ENCODE measurements around the gene ADAMTSL3.

Gene ADAMTSL3

DNA sequence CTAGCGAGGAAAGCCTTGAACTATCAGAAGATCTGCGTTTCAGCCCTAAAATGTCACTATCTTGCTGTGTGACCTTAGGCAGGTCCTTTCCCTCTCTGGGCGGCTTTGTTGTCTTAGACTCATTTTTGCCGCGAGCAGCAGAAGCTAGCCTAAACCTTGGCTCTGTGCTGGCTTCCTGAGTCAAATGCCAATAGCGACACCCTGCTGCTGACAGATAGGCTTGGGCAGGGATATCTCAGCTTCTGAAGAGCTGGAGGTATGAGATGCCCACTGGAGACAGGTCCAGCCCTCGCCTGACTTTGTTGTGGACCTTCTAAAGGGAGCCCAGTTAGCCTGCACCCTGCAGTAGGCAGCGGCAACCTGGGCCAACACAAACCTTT is 1.3 kb downstream of the ADAMTSL3 start:
- DNase-seq, result no peak

DNA sequence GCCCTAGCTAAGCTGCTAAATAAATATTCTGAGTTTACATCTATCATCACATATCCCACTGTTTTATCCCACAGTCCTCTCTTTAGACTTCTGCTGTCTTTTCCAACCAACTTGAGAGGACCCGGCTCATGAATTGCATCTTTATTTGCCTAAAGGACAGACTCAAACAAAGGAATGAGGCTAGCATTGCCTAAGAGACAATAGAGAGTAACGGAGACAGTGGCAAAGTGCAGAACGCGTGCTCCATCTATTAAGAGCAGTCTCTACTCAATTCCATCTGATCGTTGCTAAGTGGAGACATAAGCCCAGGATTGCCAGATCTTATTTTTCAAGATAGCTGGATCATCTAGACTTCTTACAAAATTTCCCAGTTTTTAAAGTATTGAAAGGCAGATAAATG is 2.3 kb downstream of the ADAMTSL3 start:
- no peak for DNase-seq

DNA sequence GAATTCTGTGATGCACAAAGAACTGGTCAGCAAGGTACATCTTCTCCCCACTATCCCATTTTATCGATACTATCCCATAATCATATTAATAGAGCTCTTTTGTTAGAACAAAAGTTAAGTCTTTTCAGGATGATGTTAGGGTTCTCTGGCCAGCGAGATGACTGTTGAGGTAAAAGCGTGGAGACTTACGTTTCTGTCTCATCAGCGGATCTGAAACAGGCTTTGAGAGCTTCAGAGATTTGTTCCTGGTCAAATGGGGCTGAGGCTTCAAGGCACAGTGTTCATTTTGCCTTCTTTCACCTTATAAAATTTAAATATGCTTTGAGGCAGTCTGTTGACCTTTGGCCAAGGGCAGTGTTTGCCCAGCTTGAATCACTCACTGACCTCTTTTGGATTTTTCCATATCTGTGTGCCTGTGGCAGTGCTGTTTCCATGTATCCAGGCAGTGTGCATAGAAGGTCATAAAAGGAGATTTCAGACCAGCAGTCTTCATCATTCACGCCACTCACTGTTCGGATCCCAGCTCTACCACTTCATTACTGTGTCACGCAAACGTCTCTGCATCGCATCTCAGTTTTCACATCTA is 3.1 kb downstream of the ADAMTSL3 start:
- DNase-seq, result no peak

DNA sequence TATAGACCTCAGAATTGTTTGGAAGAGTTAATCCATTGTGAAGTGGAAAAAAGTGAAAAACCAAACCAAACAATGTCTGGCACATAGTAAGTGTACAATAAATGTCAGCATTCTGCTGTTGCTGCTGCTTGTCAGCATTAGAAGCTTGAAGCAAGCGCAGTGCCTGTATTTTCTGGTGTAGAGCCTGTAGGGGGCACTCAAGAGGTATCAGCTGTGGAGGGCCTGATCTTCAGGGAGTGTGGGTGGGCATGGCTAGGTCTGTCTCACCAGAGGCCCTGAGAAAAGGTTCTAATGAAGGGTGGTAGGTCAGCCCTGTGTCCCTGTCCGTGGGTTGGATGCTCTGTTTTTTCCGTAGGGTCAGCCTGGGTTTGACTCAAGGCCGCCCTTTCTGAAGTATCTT is 3.6 kb downstream of the ADAMTSL3 start:
- DNase-seq, result no peak

DNA sequence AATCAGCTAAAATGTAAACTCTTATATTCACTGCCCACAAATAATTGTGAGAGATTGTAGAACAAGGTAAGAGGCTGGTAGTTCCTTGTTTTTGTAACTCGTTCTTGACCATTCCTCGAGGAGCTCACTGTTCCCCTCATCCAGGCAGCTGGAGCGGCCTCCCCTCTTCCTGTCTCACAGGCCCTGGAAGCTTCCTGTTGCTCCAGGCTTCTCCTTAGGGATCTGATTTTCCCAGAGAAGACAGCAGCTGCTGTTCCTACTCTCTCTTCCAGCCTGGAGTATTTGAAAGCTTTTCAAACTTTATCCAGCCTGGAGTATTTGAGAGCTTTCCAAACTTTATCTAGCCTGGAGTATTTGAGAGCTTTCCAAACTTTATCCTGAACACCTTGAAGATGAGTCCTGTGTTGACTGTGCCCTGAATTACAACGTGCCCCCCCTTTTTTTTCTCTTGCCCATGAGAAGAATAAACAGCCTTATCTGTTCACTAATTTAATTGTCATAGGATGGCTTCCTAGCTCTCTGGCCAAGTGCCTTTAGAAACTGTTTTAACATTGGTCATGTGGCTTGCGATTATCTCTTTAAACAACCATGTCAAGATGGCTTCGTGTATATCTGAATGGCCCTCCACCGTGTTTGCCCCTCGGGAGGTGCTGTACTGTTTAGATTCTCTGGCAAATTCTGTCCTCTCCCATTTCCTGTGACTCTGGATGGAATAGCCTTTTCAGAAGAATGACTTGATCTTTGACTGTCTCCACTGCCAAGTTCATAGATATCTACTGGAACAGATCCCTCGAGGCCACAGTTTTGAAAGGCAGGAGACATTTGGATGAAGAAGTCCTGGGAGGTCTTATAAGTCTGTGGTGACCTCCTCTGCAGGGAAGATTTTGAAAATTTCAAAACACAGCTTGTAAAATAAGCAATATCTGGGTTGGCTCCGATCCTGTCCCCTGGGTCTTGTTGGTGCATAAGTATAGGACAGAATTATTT is 4.8 kb downstream of the ADAMTSL3 start:
- no peak for DNase-seq

DNA sequence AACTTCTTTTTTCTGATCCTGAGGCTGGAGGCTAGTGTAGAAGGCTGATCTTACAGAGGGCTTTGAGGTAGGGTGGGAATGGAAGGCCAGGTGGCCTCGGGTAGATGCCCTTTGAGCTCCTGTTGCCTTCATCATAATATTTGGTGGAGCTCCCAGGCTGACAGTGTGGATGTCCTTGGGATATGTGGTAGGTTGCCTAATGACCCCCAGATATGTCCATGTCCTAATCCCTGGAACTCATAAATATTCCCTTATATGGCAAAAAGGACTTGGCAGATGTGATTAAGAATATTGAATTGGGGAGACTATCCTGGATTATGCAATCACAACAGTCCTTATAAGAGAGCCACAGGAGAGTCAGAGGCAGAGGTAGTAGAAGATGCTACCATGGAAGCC is 5.5 kb downstream of the ADAMTSL3 start:
- DNase-seq, result no peak

DNA sequence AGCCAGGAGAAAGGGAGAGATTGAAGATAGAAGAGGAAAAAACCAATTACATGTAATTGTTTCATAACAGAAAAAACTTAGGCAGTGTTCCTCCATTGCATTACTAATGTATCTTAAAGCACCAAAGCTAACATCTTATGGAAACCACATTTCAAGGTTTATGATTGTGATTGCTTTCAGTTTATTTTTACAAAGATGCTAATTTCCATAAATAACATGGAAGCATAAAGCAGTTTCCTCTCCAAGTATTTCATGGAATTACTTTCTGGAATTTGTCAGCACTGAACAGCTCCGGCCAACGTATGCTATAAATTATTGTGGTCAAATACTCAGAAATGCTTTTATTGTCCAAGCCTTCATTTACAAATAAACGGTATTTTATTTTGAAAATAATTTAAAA is 11.6 kb downstream of the ADAMTSL3 start:
- DNase-seq, result no peak

DNA sequence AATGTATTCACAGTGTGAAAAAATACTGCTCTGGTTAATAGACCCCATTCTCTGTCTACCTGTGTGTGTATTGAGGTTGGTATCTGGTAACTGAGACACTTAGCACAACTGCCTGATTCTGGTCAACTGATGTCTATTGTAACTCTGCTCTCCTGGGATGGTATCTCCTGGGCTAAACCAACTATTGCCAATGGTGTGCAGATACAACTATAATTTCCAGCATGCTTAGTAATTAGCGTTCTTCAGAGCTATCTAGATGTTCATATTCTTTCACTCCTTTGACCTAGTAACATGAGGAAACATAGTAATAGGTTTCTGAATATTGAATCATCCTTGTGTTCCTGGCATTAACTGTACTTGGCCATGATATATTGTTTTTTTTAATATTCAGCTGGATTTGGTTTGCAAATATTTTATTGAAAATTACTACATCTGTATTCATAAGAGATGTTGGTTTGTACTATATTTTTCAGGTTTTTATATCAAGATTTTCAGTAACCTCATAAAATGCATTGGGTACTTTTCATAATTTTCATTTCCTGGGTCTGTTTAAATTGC is 16.8 kb downstream of the ADAMTSL3 start:
- no peak for DNase-seq

DNA sequence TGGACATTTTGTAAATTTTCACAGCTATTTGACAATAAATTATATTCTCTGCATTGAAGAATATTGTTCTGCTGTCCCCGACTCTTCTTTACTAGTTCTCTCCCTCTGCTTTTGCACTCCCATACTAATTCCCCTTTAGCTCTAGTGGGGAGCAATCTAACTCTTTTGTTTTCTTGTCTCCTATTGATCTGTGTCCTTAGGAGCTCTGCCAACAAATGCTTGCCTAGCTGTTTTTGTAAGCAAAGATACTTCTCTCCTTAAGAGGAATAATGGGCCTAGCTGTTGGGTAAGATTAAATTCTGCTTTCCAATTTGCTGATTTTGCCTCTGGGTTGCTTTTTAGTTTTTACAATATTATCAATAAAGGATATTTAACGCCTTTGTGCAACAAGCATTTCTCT is 17.7 kb downstream of the ADAMTSL3 start:
- DNase-seq, result no peak

DNA sequence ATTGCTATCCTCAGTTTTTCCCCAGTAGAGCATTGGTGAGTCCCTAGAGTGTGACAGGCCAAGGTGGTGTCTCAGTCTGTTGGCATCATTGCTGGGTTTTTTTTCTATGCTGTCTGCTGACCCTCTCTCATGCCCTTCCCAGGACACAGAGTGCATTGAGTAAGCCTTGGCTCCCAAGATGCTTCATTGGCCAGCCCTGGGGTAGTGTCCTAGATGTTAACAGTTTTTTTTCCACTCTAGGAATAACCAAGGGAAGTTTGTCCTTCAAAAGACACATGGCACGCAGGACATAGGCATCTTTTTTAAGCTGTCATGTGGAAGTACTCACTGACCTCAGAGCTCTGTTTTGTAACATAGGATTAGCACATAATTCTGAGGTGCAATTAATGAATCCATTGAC is 19.5 kb downstream of the ADAMTSL3 start:
- no peak for DNase-seq

DNA sequence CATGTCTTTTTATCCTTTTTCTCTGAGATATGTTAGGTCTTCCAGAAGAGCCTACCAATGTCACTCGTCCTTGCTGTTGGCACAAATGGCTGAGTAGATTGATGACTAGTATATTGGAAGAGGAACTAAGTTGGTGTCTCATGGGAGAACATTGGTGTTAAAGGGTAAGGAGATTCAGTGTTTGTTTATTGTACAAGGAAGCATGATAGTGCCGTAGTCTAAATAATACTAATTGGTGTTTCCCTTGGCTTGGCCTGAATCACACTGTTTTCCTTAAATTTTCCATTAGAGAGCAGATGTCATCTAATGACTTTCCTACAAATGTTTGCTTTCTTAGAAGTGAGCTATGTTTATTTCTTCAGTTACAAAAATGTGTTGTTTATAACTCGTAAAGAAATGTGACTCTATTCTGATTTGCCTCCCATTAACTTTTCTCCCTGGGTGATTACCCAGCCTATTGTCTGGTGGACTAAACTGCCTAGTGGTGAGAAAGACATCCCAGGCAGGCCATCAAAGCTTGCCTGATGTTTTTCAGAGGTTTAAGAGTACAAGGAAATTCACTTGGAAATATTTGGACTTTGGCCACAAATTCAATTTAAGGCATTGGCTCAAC is 28.7 kb downstream of the ADAMTSL3 start:
- DNase-seq, result no peak

DNA sequence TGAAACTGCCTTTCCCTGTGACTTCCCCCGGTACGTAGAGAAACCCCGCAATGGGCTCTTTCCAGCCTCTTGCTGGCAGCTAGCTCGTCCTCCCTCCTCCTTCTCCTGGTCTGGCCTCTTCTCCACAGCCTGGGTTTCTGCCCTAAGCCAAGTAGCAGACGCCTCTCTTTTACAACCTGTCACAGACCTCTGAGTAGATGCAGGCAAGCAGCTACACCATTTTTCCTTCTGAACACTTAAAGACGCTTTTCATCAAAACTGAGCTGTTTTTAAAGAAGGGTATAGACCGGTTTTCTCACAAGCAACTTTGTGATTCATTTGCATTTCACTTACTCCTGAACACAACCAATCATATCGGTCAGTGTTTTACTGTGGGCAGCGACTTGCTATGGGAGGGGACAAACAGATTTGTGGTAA is 32.0 kb downstream of the ADAMTSL3 start:
- no peak for DNase-seq

DNA sequence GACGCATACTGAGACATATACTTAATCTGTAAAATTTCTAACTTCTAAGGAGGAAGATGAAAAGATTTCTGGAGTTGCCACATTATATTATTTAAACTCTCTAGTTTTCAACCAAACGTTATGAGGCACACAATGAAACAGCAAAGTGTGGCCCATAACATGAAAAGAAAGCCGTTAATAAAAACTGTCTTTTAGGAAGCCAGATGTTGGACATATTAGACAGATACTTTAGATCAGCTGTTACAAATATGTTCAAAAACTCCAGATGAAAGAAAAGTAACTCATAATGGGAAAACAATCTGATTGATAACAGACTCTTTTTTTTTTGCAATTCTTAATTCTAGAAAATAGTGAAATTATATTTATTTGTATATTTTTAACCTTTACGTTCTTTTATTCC is 34.3 kb downstream of the ADAMTSL3 start:
- no peak for DNase-seq

DNA sequence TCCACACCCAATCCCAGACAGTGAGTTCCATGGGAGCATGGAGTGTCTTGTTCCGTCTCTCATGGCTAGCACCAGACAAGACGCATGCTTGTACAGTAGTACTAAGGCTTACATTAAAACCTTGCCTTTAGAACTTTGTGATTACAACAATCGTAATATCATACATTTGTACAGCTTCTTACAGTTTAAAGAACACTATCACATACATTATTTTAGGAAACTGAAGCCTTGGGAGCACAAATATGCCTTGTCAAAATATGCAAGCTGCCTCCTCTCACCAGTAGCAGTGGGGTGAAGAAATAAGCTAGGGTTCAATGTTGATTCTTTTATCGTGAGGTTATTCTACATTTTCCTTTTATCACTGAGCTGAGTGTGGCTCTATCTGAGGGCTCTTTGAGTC is 36.8 kb downstream of the ADAMTSL3 start:
- DNase-seq, result no peak

DNA sequence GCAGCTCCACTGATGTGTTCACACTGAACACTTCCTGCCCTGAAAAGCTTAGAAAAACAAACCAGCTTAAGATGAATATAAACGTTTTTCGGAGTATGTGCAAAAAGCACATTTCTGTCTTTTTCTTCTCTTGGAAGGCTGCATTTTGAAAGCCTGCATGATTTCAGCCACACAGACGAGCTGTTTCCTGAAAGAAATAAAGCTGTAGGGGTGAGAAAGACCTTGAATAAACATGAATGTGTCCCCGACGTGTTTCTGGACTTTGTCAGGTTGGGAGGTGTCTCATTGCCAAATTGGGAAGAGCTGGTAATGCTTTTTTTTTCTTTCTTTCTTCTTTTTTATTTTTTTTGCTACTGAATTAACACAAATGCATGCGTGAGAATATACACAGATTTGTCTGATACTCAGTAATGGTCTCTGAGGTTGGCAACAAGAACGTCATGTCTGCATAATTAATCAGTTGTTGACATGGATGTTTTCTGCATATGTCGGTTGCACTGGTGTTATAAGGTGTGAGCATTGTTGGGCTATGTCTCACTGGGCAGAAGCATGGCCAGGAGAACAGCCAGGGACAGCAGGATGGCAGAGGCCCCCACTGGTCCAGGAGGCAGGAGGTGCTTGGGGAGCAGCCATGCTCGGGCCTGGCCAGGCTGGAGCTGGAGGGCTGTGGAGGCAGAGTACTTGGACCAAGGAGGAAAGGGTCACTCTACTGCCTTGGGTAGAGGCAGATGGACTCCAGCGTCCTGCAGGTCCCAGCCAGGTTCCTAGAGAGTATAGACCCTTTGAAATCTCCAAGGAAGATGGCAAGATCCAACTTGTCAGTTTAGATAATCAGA is 39.0 kb downstream of the ADAMTSL3 start:
- DNase-seq, result no peak

DNA sequence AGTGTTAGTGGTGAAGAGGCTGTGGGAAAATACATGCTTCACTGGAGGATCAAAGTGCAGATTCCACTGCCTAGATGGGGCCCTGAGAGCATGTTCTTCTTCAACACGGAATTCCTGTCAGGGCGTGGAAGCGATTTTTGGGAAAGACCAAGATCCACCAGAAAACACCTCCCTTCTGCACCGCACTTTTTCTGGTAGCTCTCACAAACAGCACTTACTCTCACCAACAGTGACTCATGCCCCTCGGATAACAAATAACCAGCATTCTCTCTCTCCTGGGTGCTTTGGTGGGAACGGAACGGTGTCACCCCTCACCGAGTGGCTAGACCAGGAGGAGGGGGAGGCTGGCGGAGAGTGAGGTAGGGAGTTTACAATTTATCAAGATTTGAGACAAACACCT is 40.1 kb downstream of the ADAMTSL3 start:
- DNase-seq, result no peak

DNA sequence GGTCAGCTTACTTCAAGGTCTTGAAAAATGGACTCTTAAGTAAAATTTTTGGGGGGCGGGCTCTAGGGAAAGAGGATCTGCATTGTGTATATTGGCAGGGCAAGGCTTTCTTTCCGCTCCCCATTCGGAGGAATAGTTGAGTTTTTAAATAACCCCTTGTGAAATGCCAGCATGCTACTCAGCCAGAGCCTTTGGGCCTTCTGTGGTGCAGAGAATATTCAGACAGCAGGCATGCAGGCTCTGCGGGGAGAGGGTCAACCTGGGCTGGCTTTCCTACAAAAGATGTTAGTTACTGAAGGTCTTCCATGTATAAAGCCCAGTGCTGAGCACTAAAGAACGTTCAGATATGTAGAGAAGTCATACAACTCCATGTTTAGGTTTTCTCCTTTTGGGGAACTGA is 40.6 kb downstream of the ADAMTSL3 start:
- DNase-seq, result no peak

DNA sequence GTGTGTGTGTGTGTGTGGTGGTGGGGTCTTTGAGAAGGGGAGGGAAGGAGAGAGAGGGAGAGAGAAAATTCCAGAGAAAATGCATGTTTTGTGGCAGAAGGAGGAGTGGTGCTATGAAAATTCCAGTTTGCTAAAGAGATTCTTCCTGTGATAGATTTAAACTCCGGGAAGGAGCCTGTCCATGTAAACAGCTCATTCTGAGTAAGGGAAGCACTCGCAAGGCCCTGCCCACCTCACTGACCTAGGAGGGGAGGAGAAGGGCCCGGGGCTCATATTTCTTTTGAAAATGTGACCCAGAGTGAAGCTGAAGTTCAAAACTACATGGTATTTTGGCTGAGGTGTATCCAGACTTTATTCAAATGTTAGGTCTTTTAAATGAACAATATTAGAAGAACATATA is 41.3 kb downstream of the ADAMTSL3 start:
- DNase-seq, result no peak

DNA sequence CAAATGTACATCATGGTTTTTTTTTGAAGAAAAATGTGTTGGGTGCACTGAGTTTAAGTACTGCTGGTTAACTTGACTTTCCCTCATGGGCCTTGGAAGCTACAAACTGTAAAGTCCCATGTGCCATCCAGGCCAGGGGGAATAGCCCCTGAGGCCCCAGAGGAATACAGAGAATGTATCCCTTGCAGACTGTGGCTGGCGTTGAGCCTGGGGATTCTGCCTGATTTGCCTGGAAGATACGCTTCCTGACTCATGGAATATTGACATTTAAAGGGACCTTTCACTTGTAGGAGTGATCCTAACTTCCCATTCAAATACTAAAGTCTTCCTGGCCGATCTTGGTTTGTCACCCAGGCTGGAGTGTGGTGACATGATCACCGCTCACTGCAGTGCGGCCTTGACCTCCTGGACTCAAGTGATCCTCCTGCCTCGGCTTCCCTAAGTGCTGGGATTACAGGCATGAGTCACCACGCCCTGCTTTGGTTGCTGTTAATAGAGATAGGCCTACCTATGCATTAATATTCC is 42.0 kb downstream of the ADAMTSL3 start:
- DNase-seq, result no peak

DNA sequence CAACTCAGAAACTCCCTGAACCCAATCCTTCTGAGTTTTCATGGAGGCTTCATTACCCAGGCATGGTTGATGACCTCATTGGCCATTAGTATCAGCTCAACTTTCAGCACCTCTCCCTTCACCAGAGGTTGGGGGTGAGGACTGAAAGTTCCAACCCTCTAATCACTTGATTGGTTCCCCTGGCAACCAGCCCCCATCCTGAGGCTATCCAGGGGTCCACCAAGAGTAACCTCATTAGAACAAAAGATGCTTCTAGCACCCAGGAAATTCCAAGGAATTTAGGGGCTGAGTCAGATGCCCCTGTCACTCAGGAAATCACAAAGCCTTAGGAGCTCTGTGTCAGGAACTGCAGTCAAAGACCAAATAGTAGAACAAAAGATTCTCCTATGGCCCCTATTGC is 43.8 kb downstream of the ADAMTSL3 start:
- DNase-seq, result no peak

DNA sequence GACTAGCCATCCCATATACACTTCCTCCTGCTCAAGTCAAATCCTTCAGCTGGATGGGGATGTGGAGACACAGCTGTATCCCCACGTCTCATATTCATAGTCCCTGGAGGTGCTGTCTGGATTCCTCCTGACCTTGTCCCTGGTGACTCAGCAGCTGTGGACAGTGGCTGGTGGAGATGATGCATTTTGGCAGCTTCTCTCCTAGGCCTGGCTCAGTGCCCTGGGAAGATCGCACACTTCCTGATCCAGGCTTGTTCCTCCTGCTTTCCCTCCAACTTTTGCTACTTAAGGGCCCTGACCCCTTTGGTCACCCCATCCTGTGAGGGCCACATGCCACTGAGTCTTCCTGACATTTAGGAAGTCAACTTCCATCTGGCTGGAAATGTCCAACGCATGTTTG is 44.4 kb downstream of the ADAMTSL3 start:
- DNase-seq, result no peak

DNA sequence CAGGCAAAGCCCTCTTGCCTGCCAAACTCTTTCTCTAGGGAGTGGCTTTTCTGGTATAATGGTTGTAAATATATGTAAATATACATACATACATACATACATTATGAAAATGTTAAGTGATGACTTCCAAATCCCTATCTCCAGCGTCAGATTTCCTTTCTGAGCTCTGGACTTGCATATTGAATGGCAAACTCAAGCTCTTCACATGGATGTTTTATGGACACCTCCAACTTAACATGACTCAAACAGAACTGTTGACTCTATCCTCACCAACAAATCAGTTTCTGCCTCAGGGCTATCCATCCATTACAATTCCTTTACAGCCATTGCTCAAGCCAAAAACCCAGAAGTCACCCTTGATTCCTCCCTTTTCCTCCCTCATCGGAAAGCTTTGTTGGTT is 45.1 kb downstream of the ADAMTSL3 start:
- DNase-seq, result no peak

DNA sequence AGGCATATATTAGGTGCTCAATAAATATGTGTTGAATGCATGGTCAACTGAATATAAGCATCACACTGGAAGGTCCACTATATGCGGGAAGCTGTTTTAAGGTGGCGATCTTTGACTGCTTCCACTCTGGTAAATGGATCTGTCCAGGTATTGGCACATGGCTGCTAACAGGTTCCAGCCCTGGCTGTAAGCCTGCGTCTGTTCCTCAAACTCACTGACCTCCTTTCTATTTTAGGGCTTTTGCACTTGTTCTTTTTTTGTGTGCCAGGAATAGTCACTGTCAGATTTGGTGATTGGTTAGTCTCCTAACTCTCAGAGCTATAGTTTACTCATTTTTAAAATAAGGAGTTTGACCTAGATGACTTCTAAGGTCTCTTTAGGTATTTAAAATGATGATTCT is 46.2 kb downstream of the ADAMTSL3 start:
- DNase-seq, result no peak
